Measurements from ENCODE around the gene FBLN2.

GRCh38 chr3:13535905-13536304, 13.0 kb upstream of the FBLN2 start:
- TF ChIP-seq REST (IDR thresholded peaks at IDR 0.05; ENCODE audit: low read depth), result no peak
- no peak for TF ChIP-seq RAD21 (IDR thresholded peaks at IDR 0.05; ENCODE audit: low read depth)
- no peak for TF ChIP-seq ZBTB7A (IDR thresholded peaks at IDR 0.05; ENCODE audit: low read depth)
- no peak for TF ChIP-seq MAX (IDR thresholded peaks at IDR 0.05)
- TF ChIP-seq TEAD4 (IDR thresholded peaks at IDR 0.05), result no peak
- no peak for TF ChIP-seq TCF12 (IDR thresholded peaks at IDR 0.05; ENCODE audit: low read depth)
